Measurements from ENCODE around the gene TMEM191C. TPM values are rescaled to one million over a fixed set of nuclear protein-coding genes. Genes with fewer than 3 reads are reported as not detected.

The TMEM191C gene
- total and polyA plus RNA-seq, 2 of the 8 experiments (the other 6 are each of a cell fraction or from before 2014, with no cell fraction given), result 0.74 to 2.6 TPM

DNA sequence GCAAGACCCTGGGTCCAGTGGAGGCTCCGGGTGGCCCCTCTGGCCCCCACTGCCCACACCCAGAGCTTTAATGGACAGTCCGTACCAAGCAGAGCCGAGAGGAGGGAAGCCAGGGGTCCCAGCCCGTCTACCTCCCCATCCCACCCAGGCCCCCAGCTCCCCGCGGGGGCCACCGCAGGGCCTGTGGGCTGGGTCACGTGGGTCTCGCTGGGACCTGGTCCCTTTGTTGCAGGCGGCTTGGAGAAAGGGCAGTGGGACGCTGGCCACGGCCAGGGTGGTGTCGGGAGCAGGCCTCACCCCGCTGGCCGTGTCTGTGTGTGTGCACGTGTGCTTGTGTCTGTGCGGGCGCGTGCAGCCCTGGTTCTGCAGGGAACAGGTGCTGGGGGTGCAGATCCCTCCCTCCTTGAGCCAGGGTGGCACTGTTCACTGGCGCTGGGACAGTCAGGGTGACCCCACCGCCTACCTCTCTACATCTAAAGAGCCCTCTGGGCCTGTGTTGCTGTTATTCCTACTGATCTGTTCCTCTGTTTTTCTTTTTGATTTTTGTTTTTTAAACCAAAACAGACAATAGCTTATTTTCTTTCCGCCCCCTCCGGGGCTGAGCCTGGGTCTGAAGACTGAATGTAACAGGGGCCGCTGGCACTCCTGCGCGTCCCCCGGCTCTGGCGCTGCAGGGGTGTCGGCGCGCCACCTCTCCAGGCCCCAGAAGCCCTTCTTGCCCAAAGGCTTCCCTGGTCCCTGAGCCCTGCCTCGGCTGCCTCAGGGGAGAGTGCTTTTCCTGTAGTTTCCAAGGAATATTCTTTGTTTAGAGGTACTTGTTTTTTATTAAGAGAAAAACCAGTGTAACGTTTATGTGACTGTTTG is 20.1 kb upstream of the TMEM191C start:
- no peaks in the 10 kb centered on the region for H3K79me2 ChIP-seq (ENCODE audit: control insufficient read depth in 1 of 2, insufficient read depth in 2 of 2, low read length in 2 of 2)
- no peak overlapping the region for H3K9ac ChIP-seq (replicated peaks in 1 of 4; ENCODE audit: extremely low read depth in 1 of 4, low read depth in 3 of 4, low read length in 3 of 4)
- H2BK5ac ChIP-seq (ENCODE audit: low read depth, low read length), result no peak overlapping the region
- peaks cover 11% of the 10 kb centered on the region for H3K79me1 ChIP-seq (ENCODE audit: low read depth, low read length)
- no peak overlapping the region for H3K14ac ChIP-seq (ENCODE audit: insufficient read length)
- H2AFZ ChIP-seq (ENCODE audit: low read length), result no peak overlapping the region
- no peak overlapping the region for H4K91ac ChIP-seq (replicated peaks; ENCODE audit: insufficient read length, low read length)
- FAIRE-seq, result no peak
- no peak overlapping the region for H3K4ac ChIP-seq (replicated peaks; ENCODE audit: insufficient read length, low read depth, low read length)
- H3K4me1 ChIP-seq (replicated peaks in 1 of 4; ENCODE audit: control insufficient read depth in 3 of 4, insufficient read depth in 4 of 4, low read length in 3 of 4), result peaks cover 3 to 13% (median 8%) of the 10 kb centered on the region in 4 experiments
- H2BK15ac ChIP-seq (ENCODE audit: low read length), result no peak overlapping the region
- peaks cover 2% of the 10 kb centered on the region; the same call in 1 of the 2 replicates for H3K23me2 ChIP-seq (ENCODE audit: low read depth, low read length)
- TF ChIP-seq EP300 (IDR thresholded peaks at IDR 0.05; ENCODE audit: borderline replicate concordance in 1 of 2, low read depth in 2 of 2, low read length in 2 of 2) (no peak), CBX5 (IDR thresholded peaks at IDR 0.05; ENCODE audit: low read depth, low read length) (no peak), ASH2L (IDR thresholded peaks at IDR 0.05; ENCODE audit: low read length) (no peak)
- no peak overlapping the region for H3K4me2 ChIP-seq (ENCODE audit: insufficient read depth in 1 of 2, low read depth in 2 of 2, low read length in 2 of 2)
- DNase-seq (ENCODE audit: low read depth in 1 of 2, low spot score in 2 of 2), result peak in 1 of 2 experiments; percentile 31
- no peak overlapping the region for H2BK12ac ChIP-seq (ENCODE audit: low read depth, low read length)
- no peak overlapping the region for H3K4me3 ChIP-seq (ENCODE audit: extremely low read depth in 1 of 4, insufficient read depth in 2 of 4, low read depth in 3 of 4, low read length in 4 of 4)
- no peak overlapping the region for H2BK120ac ChIP-seq (replicated peaks; ENCODE audit: low read depth, low read length)
- H3K23ac ChIP-seq (ENCODE audit: insufficient read length), result no peak overlapping the region
- H4K5ac ChIP-seq (ENCODE audit: insufficient read length, low read depth, low read length), result no peak overlapping the region
- no peaks in the 10 kb centered on the region for H3K9me3 ChIP-seq (ENCODE audit: insufficient read depth in 2 of 2, low read depth in 1 of 2, low read length in 1 of 2)
- no peak overlapping the region for H4K8ac ChIP-seq (ENCODE audit: extremely low read depth, insufficient read depth, low read length)
- no peak overlapping the region for H3K18ac ChIP-seq (ENCODE audit: extremely low read depth, low read length)
- no peak overlapping the region for H2BK20ac ChIP-seq (ENCODE audit: low read length)
- no peaks in the 10 kb centered on the region for H3K27me3 ChIP-seq (replicated peaks in 1 of 4; ENCODE audit: control insufficient read depth in 3 of 4, extremely low read depth in 1 of 4, insufficient read depth in 3 of 4, low read length in 3 of 4)
- H4K20me1 ChIP-seq (replicated peaks in 1 of 2; ENCODE audit: control insufficient read depth in 1 of 2, insufficient read depth in 2 of 2, low read length in 2 of 2), result peaks cover 5 to 19% of the 10 kb centered on the region in 2 experiments
- H2AK5ac ChIP-seq (ENCODE audit: low read depth, low read length), result no peak overlapping the region
- CTCF ChIA-PET (ENCODE audit: partially characterized antibody), result interaction anchor here (0.6 to 1.6 kb wide), 3 partner anchors 10 to 182 kb away, joined by 3 to 5 read pairs (median 3); partner anchors contain the start of gene YDJC
- H3K27ac ChIP-seq (ENCODE audit: low read depth, low read length), result no peak overlapping the region
- H3K36me3 ChIP-seq (ENCODE audit: control insufficient read depth in 2 of 4, insufficient read depth in 4 of 4, low read length in 3 of 4), result peaks cover 0 to 21% (median 3%) of the 10 kb centered on the region in 4 experiments; a peak in 5 of 8 replicates
- POLR2A ChIA-PET (ENCODE audit: partially characterized antibody), result no interaction called here
- WGBS, 2 experiments (ENCODE audit: extremely low coverage in 1 of 2, insufficient coverage in 1 of 2, insufficient read length in 1 of 2, insufficient replicate concordance in 2 of 2, low coverage in 1 of 2, low lambda C conversion rate in 2 of 2, missing lambda C conversion rate in 1 of 2), result 95% methylated on average over 24 of the region's 33 CpGs; no CpG with 5 or more reads in 1 of the 2 experiments
- no peak overlapping the region for H3K56ac ChIP-seq (replicated peaks; ENCODE audit: insufficient read length, low read depth, low read length)
